Osteoblast (primary cell): ENCODE data around the gene FOXA3. TPM values are rescaled to one million over a fixed set of nuclear protein-coding genes. Genes with fewer than 3 reads are reported as not detected.

ENCODE experiments used
- DNase-seq: peaks from one replicate; pipeline ENCODE4 v3.0.0; 2011; ENCODE audit warnings: low spot score, mixed read lengths; ENCODE audit not compliant: insufficient read length; ENCODE audit errors: missing footprints
- H2AFZ ChIP-seq: 2 replicates; pipeline ENCODE4 v1.6.0; 2011; ENCODE audit warnings: mild to moderate bottlenecking, low read length
- H3K27ac ChIP-seq: 2 replicates; pipeline ENCODE4 v1.5.1; 2011; ENCODE audit warnings: mild to moderate bottlenecking, low read depth, low read length, moderate library complexity
- H3K27me3 ChIP-seq: 2 replicates; pipeline ENCODE4 v1.6.0; 2012; ENCODE audit warnings: mild to moderate bottlenecking, control low read depth, inconsistent platforms, low read length, moderate library complexity; ENCODE audit not compliant: insufficient read depth
- H3K36me3 ChIP-seq: 2 replicates; pipeline ENCODE4 v1.5.1; 2011; ENCODE audit warnings: mild to moderate bottlenecking, low read length, control low read depth, moderate library complexity; ENCODE audit not compliant: insufficient read depth
- H3K4me1 ChIP-seq: 2 replicates; pipeline ENCODE4 v1.5.1; 2011; ENCODE audit warnings: mild to moderate bottlenecking, low read length, control low read depth, moderate library complexity; ENCODE audit not compliant: insufficient read depth
- H3K4me2 ChIP-seq: 2 replicates; pipeline ENCODE4 v1.6.0; 2011; ENCODE audit warnings: mild to moderate bottlenecking, low read length; ENCODE audit not compliant: insufficient read depth
- H3K4me3 ChIP-seq: fragments of 200-600 bp; sonication (generic); 3 replicates; pipeline ENCODE4 v1.5.1; 2012; ENCODE audit warnings: mild to moderate bottlenecking, low read length, inconsistent platforms; ENCODE audit not compliant: insufficient read depth
- H3K79me2 ChIP-seq: 2 replicates; pipeline ENCODE4 v1.6.0; 2012; ENCODE audit warnings: mild to moderate bottlenecking, low read length, control low read depth, inconsistent platforms; ENCODE audit not compliant: insufficient read depth
- H3K9me3 ChIP-seq: 2 replicates; pipeline ENCODE4 v1.5.1; 2011; ENCODE audit warnings: low read depth, low read length, control low read depth
- H4K20me1 ChIP-seq: 2 replicates; pipeline ENCODE4 v1.6.0; 2012; ENCODE audit warnings: mild to moderate bottlenecking, low read length, control low read depth; ENCODE audit not compliant: insufficient read depth
- total RNA-seq: library from RNA; depleted of rRNA; stranded (reverse); fragments of >200 nt; gene quantifications from 2 replicates; pipeline ENCODE4 v1.2.3, GENCODE V29; 2012
- TF ChIP-seq, protein P1 (sequence below): IDR thresholded peaks from 2 replicates; pipeline ENCODE4 v1.5.1; 2011; ENCODE audit warnings: mild to moderate bottlenecking, low read depth, low read length, moderate library complexity; ENCODE audit errors: extremely low read depth

Gene FOXA3
- total RNA-seq, 1 donor = not detected

DNA sequence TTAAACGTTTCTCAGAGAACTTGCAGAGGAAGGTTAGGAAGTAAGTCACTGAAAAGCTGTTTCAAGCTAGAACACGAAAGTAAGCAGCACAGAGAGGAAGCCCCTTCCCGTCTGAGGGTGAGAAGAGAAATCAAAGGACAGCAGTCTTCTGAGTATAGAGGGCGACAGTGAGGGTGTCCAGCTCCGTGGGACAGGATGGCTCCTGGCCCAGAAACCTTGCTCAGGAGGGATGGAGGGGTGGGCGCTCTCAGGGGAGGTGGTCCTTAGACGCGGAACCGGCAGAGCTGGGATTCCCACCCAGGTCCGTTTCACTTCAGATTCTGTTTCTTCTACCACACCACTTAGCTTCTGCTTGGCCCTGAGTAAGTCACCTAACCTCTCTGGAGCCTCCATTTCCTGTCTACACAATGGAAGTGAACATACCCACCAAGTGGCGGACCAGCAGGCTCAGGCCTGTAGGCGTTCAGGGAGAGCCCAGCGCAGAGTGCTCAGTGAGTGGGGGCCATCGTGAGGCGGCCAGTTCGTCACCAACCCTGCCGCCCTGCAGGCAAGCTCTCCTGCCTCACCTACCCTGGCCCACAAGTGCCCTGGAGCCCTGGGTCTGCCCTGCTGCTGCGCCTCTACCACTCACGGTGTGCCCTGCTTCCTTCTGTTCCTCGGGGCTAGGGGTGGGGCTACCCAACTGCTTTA is 43.6 kb upstream of the FOXA3 start:
- Histone ChIP-seq H3K4me3 (no peak overlapping the region), H3K27ac (no peak overlapping the region), H3K4me1 (no peaks in the 10 kb centered on the region), H2AFZ (no peak overlapping the region), H3K9me3 (no peaks in the 10 kb centered on the region), H3K27me3 (no peaks in the 10 kb centered on the region), H3K4me2 (no peak overlapping the region), H3K36me3 (peaks cover 40% of the 10 kb centered on the region), H3K79me2 (no peaks in the 10 kb centered on the region), H4K20me1 (peaks cover 3% of the 10 kb centered on the region)
- peak; percentile 72 for DNase-seq
- TF ChIP-seq, protein P1, sequence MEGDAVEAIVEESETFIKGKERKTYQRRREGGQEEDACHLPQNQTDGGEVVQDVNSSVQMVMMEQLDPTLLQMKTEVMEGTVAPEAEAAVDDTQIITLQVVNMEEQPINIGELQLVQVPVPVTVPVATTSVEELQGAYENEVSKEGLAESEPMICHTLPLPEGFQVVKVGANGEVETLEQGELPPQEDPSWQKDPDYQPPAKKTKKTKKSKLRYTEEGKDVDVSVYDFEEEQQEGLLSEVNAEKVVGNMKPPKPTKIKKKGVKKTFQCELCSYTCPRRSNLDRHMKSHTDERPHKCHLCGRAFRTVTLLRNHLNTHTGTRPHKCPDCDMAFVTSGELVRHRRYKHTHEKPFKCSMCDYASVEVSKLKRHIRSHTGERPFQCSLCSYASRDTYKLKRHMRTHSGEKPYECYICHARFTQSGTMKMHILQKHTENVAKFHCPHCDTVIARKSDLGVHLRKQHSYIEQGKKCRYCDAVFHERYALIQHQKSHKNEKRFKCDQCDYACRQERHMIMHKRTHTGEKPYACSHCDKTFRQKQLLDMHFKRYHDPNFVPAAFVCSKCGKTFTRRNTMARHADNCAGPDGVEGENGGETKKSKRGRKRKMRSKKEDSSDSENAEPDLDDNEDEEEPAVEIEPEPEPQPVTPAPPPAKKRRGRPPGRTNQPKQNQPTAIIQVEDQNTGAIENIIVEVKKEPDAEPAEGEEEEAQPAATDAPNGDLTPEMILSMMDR = no peak

DNA sequence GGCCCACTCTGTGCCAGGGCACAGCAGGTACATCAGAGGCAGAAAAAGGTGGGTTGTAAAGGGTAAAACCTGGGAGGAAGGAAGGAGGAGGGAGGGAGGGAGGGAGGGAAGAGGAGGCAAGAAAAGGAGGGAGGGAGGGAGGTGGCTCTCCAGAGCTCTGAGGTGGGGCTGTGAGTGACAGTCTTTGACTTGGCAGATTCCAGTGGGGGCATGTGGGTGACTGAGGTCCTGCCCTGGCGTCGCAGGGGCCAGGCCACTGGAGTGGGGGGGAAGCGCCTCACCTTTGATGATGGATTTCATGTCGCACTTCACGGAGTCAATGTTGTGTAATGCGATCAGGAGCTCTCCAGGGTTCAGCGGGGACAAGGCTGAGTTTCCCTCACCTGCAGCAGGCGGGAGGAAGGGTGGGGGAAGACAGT is 43.0 kb upstream of the FOXA3 start:
- TF ChIP-seq, protein P1 = no peak
- H3K79me2 ChIP-seq = no peaks in the 10 kb centered on the region
- H4K20me1 ChIP-seq = peaks cover 3% of the 10 kb centered on the region
- no peaks in the 10 kb centered on the region for H3K9me3 ChIP-seq
- H3K4me2 ChIP-seq = no peak overlapping the region
- H3K27ac ChIP-seq = no peak overlapping the region
- H3K36me3 ChIP-seq = peaks cover 40% of the 10 kb centered on the region
- H3K4me3 ChIP-seq = no peak overlapping the region
- no peaks in the 10 kb centered on the region for H3K27me3 ChIP-seq
- H2AFZ ChIP-seq = no peak overlapping the region
- DNase-seq = peak; percentile 78
- H3K4me1 ChIP-seq = no peaks in the 10 kb centered on the region

DNA sequence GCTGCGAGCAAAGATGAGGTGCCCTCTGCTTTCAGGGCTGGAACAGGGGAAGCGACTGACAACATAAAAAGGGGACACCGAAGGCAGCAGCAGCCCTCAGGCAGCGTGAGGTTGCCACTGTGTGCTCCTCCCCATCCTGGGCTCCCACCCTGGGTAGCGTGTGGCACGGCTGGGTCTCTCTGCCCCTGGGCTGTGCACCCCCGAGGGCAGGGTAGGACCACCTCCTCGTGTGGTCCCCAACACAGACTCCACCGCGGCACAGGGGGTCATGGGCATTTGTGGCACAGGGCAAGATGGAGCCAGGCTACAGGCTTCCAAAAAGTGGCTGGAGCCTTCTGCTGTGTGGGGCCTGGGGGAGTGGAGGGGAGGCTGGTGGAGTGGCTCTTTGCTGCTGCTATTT is 42.6 kb upstream of the FOXA3 start:
- Histone ChIP-seq H3K4me2 (no peak overlapping the region), H3K27me3 (no peaks in the 10 kb centered on the region), H4K20me1 (peaks cover 3% of the 10 kb centered on the region), H3K79me2 (no peaks in the 10 kb centered on the region), H3K4me3 (no peak overlapping the region), H2AFZ (no peak overlapping the region), H3K36me3 (peaks cover 41% of the 10 kb centered on the region), H3K27ac (no peak overlapping the region), H3K9me3 (no peaks in the 10 kb centered on the region), H3K4me1 (no peaks in the 10 kb centered on the region)
- TF ChIP-seq, protein P1 = no peak
- DNase-seq = no peak

DNA sequence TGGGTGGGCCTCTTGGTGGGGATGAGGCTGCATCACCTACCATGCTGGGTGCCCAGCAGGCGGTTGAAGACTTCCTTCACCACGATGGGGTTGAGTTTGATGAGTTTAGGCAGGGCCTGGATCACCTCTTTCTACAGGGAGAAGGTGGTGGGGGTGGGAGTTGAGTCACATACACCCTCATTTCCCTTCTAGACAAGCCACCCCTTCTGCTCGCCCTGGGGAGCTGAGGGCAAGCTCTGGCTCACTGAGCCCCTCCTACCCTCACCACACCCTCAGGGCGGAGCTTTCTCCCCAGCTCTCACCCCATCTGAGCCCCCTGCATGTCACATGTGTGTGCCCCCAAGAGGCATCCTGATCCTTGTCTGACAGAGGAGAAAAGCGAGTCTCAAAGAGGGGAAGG is 41.4 kb upstream of the FOXA3 start:
- H3K4me1 ChIP-seq = no peaks in the 10 kb centered on the region
- H3K9me3 ChIP-seq = no peaks in the 10 kb centered on the region
- TF ChIP-seq, protein P1 = no peak
- peak; percentile 88 for DNase-seq
- peaks cover 53% of the 10 kb centered on the region for H3K36me3 ChIP-seq
- no peaks in the 10 kb centered on the region for H4K20me1 ChIP-seq
- H3K27me3 ChIP-seq = no peaks in the 10 kb centered on the region
- no peaks in the 10 kb centered on the region for H3K79me2 ChIP-seq
- H3K27ac ChIP-seq = no peak overlapping the region
- H3K4me3 ChIP-seq = no peak overlapping the region
- no peak overlapping the region for H2AFZ ChIP-seq
- no peak overlapping the region for H3K4me2 ChIP-seq
